ENCODE data around the gene UBE2J2.

DNA sequence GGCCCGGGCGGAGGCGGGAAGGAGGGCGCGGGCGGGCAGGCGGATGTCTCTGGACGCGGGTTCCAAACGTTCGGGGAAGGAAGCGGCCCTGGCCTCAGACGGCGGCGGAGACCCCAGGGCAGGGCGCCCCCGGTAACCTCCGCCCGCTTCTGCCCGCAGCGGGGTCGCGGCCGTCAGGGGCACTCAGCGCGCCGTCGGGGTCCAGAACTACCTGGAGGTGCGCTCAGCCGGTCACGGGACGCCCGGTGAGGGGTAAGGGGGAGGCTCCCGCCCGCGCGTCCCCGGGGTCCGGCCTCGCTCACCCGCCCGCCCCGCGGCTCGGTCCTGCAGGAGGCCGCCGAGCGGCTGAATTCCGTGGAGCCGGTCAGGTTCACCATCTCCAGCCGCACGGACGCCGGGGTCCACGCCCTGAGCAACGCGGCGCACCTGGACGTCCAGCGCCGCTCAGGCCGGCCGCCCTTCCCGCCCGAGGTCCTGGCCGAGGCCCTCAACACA is 35.1 kb upstream of the UBE2J2 start:
- no peak for TF ChIP-seq POLR2A (IDR thresholded peaks at IDR 0.05)
- TF ChIP-seq, protein P1, sequence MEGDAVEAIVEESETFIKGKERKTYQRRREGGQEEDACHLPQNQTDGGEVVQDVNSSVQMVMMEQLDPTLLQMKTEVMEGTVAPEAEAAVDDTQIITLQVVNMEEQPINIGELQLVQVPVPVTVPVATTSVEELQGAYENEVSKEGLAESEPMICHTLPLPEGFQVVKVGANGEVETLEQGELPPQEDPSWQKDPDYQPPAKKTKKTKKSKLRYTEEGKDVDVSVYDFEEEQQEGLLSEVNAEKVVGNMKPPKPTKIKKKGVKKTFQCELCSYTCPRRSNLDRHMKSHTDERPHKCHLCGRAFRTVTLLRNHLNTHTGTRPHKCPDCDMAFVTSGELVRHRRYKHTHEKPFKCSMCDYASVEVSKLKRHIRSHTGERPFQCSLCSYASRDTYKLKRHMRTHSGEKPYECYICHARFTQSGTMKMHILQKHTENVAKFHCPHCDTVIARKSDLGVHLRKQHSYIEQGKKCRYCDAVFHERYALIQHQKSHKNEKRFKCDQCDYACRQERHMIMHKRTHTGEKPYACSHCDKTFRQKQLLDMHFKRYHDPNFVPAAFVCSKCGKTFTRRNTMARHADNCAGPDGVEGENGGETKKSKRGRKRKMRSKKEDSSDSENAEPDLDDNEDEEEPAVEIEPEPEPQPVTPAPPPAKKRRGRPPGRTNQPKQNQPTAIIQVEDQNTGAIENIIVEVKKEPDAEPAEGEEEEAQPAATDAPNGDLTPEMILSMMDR (IDR thresholded peaks at IDR 0.05), result no peak
- no peak for TF ChIP-seq POLR2AphosphoS5 (IDR thresholded peaks at IDR 0.05)
